GM13977 (cell line): ENCODE results near the gene GATA3.

Experiments used
- DNase-seq: peaks from one replicate; pipeline ENCODE4 v3.0.0; 2012; ENCODE audit warnings: low spot score
- in situ Hi-C: fragments of 300-500 bp; cut with MboI; formaldehyde crosslinking; loops from one replicate; pipeline ENCODE4 v1.12.0; 2022; ENCODE audit warnings: low sequenced_read_pairs, low pct_unique_long_range_greater_than_20kb, mixed read lengths, inconsistent platforms; ENCODE audit not compliant: unreplicated experiment
- TF ChIP-seq, protein P1 (sequence below): IDR thresholded peaks from 2 replicates; pipeline ENCODE4 v1.5.1; 2012; ENCODE audit warnings: mild to moderate bottlenecking, control low read depth; ENCODE audit not compliant: insufficient read depth; ENCODE audit errors: extremely low read depth, missing control alignments

The GATA3 gene

DNA sequence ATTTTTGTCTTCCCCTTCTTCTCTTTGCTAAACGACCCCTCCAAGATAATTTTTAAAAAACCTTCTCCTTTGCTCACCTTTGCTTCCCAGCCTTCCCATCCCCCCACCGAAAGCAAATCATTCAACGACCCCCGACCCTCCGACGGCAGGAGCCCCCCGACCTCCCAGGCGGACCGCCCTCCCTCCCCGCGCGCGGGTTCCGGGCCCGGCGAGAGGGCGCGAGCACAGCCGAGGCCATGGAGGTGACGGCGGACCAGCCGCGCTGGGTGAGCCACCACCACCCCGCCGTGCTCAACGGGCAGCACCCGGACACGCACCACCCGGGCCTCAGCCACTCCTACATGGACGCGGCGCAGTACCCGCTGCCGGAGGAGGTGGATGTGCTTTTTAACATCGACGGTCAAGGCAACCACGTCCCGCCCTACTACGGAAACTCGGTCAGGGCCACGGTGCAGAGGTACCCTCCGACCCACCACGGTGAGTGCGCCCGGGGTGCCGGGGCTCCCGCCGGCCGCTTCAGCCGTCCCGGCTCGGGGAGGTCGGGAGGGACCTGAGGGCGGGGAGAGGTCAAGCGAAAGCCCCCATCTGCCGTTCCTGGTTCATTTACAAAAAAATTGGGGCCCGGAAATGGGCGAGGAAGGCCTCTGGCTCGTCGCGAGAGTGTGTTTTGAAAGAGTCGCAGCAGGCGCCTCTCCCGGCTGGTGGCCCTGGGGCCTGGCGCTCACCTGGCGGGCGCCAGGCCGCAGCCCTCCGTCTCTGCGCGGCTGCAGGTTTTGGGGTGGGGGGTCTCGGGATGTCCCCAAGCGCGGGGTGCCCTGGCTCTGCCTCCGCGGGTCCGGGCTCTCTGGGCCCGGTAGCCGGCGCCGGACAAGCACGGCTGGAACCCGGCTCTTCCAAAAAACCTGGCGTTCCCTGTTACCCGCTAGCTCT lies 1.2 kb downstream of the GATA3 start:
- TF ChIP-seq, protein P1, sequence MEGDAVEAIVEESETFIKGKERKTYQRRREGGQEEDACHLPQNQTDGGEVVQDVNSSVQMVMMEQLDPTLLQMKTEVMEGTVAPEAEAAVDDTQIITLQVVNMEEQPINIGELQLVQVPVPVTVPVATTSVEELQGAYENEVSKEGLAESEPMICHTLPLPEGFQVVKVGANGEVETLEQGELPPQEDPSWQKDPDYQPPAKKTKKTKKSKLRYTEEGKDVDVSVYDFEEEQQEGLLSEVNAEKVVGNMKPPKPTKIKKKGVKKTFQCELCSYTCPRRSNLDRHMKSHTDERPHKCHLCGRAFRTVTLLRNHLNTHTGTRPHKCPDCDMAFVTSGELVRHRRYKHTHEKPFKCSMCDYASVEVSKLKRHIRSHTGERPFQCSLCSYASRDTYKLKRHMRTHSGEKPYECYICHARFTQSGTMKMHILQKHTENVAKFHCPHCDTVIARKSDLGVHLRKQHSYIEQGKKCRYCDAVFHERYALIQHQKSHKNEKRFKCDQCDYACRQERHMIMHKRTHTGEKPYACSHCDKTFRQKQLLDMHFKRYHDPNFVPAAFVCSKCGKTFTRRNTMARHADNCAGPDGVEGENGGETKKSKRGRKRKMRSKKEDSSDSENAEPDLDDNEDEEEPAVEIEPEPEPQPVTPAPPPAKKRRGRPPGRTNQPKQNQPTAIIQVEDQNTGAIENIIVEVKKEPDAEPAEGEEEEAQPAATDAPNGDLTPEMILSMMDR, result no peak
- in situ Hi-C loops, result no loop called here
- peak; percentile 70 for DNase-seq

DNA sequence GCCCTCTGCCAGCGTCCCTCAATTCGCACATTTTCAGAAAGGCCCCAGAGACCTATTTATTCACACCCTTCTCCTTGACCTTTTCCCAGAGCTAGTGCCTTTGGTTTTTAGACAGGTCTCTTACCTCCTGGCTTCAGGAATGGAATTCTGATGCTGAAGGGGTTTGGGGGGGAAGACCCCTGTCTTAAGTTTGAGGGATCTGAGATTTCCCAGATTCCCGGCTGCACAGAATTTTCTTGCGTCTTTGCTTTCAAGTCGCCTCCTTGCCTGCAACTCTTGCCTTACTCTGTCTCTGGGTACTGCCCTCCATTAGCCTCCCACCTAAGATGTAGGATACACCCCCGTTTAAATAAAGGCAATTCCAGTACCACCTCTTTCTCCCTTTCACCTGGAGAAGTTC lies 1.9 kb downstream of the GATA3 start:
- TF ChIP-seq, protein P1, result no peak
- peak; percentile 45 for DNase-seq
- in situ Hi-C loops, result no loop called here

DNA sequence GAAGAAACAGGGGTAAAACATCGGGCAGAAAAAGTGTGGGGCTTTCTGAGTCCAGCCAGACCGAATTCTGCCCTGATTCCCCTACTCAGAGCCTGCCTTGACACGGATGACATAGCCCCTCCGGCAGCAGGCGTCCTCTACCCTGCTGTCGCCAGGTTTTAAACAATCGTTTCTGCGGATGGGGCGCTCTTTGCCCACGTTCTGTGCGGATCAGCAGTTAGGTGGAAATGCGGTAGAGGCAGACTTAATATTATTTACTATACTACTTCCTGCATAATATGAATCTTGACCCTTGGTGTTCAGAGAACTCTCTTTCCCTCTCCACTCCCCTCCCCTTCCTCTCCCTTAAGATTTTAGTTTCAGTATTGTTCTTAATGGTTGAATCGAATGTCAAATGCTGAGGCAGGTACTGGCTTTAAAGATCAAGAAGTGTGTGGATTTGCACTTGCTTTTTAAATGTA lies 2.4 kb downstream of the GATA3 start:
- TF ChIP-seq, protein P1, result peak; percentile 36
- in situ Hi-C loops, result no loop called here

DNA sequence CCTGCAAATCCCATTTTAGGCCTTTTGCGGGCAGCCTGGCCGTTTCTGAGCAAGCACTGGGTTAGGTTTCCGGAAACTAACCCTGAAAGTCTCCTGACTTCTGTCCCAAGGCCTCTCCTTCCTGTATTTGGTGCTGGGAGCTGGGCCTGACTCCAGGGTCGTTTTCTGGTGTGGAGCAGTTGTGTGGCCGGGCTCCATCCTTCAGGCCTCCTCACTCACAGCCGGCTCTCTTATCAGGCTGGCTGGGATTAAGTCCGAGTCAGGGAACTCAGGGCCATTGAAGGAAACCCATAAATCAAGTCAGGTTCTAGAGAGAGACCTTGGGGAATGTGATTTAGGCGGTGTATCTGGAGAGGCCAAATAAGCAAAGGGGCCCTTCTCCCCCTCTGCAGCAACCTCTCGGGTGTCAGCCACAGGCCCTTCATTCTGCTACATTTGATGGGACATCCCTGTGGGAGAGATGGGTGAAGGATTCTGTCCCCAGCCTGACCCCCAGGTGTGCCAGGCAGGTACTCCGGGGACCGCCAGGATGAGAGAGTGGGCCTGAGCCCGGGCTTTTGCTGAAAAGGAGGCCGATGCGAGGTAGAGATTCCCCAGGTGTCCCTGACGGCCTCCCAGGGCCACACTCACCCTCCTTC lies 3.3 kb downstream of the GATA3 start:
- in situ Hi-C loops, result no loop called here
- no peak for DNase-seq
- TF ChIP-seq, protein P1, result no peak

More for the DNA sequence above, 2.4 kb downstream of the GATA3 start:
- DNase-seq, result peak; percentile 82

DNA sequence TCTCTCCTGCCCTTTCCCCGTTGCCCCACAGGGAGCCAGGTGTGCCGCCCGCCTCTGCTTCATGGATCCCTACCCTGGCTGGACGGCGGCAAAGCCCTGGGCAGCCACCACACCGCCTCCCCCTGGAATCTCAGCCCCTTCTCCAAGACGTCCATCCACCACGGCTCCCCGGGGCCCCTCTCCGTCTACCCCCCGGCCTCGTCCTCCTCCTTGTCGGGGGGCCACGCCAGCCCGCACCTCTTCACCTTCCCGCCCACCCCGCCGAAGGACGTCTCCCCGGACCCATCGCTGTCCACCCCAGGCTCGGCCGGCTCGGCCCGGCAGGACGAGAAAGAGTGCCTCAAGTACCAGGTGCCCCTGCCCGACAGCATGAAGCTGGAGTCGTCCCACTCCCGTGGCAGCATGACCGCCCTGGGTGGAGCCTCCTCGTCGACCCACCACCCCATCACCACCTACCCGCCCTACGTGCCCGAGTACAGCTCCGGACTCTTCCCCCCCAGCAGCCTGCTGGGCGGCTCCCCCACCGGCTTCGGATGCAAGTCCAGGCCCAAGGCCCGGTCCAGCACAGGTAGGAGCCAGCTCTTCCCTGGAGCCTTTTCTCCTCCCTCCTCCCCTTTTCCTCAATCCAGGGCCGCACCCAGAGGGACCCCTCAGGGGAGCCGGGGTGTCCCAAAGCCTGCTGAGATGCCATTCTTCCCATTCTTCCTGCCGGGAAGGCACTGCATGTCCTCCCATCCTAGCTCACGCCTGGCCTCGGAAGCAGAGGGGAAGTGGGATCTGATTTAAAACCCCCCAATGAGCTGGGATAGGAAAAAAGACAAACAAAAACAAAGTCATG lies 4.0 kb downstream of the GATA3 start:
- TF ChIP-seq, protein P1, result no peak
- in situ Hi-C loops, result no loop called here
- no peak for DNase-seq
